ENCODE measurements around the gene SLC45A2.

The SLC45A2 gene

DNA sequence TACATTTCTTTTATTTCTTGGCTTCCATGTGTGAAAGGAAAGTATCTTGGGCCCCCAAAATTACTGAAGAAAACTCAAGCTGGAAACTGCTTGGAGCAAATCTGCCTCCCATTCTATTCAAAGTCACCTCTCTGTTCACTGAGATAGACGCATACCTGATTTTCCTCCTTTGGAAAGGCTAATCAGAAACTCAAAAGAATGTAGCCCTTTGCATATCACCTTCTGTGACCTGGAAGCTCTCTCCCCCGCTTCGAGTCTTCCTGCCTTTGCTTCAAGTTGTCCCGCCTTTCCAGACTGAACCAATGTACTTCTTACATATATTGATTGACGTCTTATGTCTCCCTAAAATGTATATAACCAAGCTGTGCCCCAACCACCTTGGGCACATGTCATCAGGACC is 53.4 kb downstream of the SLC45A2 start:
- ATAC-seq, result no peak
- TF ChIP-seq, protein P1, sequence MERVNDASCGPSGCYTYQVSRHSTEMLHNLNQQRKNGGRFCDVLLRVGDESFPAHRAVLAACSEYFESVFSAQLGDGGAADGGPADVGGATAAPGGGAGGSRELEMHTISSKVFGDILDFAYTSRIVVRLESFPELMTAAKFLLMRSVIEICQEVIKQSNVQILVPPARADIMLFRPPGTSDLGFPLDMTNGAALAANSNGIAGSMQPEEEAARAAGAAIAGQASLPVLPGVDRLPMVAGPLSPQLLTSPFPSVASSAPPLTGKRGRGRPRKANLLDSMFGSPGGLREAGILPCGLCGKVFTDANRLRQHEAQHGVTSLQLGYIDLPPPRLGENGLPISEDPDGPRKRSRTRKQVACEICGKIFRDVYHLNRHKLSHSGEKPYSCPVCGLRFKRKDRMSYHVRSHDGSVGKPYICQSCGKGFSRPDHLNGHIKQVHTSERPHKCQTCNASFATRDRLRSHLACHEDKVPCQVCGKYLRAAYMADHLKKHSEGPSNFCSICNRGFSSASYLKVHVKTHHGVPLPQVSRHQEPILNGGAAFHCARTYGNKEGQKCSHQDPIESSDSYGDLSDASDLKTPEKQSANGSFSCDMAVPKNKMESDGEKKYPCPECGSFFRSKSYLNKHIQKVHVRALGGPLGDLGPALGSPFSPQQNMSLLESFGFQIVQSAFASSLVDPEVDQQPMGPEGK (CRISPR knock-in tag; IDR thresholded peaks at IDR 0.05; ENCODE audit: borderline replicate concordance), result no peak
- TF ChIP-seq POU6F1 (CRISPR knock-in tag; IDR thresholded peaks at IDR 0.05; ENCODE audit: borderline replicate concordance, low read depth) (no peak), SNAI2 (CRISPR knock-in tag; IDR thresholded peaks at IDR 0.05) (no peak), PPARA (CRISPR knock-in tag; IDR thresholded peaks at IDR 0.05; ENCODE audit: borderline replicate concordance) (no peak), ESRRG (CRISPR knock-in tag; IDR thresholded peaks at IDR 0.05) (no peak), ZFP30 (CRISPR knock-in tag; IDR thresholded peaks at IDR 0.05) (no peak), ISL1 (CRISPR knock-in tag; IDR thresholded peaks at IDR 0.05) (no peak)
- TF ChIP-seq, protein P2, sequence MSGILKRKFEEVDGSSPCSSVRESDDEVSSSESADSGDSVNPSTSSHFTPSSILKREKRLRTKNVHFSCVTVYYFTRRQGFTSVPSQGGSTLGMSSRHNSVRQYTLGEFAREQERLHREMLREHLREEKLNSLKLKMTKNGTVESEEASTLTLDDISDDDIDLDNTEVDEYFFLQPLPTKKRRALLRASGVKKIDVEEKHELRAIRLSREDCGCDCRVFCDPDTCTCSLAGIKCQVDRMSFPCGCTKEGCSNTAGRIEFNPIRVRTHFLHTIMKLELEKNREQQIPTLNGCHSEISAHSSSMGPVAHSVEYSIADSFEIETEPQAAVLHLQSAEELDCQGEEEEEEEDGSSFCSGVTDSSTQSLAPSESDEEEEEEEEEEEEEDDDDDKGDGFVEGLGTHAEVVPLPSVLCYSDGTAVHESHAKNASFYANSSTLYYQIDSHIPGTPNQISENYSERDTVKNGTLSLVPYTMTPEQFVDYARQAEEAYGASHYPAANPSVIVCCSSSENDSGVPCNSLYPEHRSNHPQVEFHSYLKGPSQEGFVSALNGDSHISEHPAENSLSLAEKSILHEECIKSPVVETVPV (CRISPR knock-in tag; IDR thresholded peaks at IDR 0.05), result no peak
- TF ChIP-seq, protein P3, sequence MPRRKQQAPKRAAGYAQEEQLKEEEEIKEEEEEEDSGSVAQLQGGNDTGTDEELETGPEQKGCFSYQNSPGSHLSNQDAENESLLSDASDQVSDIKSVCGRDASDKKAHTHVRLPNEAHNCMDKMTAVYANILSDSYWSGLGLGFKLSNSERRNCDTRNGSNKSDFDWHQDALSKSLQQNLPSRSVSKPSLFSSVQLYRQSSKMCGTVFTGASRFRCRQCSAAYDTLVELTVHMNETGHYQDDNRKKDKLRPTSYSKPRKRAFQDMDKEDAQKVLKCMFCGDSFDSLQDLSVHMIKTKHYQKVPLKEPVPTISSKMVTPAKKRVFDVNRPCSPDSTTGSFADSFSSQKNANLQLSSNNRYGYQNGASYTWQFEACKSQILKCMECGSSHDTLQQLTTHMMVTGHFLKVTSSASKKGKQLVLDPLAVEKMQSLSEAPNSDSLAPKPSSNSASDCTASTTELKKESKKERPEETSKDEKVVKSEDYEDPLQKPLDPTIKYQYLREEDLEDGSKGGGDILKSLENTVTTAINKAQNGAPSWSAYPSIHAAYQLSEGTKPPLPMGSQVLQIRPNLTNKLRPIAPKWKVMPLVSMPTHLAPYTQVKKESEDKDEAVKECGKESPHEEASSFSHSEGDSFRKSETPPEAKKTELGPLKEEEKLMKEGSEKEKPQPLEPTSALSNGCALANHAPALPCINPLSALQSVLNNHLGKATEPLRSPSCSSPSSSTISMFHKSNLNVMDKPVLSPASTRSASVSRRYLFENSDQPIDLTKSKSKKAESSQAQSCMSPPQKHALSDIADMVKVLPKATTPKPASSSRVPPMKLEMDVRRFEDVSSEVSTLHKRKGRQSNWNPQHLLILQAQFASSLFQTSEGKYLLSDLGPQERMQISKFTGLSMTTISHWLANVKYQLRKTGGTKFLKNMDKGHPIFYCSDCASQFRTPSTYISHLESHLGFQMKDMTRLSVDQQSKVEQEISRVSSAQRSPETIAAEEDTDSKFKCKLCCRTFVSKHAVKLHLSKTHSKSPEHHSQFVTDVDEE (CRISPR knock-in tag; IDR thresholded peaks at IDR 0.05), result no peak

DNA sequence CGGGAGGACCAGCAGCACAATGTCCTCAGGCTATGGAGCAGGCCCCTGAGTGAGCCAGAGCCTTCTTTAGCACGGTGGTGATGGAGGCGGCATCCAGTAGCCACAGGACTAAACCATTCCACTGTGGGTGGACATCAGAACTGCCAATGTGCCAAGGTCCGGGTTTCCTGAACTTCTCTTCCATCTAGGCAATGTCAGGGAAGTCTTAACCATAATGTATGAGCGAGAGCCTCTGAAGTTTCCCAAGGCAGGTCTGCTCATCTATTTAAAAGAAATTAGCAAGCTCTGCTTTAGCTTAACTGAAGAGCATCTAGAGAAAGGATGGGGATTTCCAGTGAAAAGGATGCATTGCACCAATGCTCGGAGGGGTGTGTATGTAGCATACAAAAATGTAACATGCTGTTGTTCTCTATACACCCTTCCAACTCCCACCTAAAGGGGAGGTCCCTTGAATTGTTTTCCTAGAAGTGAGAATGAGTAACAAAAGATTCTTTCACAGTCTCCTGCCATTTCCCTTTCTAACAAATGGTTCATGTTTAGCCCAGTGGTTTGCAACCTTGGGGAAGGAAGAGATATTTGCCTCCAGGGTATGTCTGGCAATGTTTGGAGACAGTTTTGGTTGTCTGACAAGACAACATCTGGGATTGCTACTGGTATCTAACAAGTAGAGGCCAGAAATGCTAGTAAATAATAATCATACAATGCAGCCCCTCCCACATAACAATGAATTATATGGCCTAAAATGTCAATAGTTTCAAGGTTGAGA is 54.4 kb downstream of the SLC45A2 start:
- TF ChIP-seq ISL1 (CRISPR knock-in tag; IDR thresholded peaks at IDR 0.05) (no peak), GLIS3 (CRISPR knock-in tag; IDR thresholded peaks at IDR 0.05) (no peak), ZFP3 (CRISPR knock-in tag; IDR thresholded peaks at IDR 0.05) (no peak), ARNTL (CRISPR knock-in tag; IDR thresholded peaks at IDR 0.05; ENCODE audit: borderline replicate concordance, low read depth) (no peak), PPARA (CRISPR knock-in tag; IDR thresholded peaks at IDR 0.05; ENCODE audit: borderline replicate concordance) (no peak), CREB5 (CRISPR knock-in tag; IDR thresholded peaks at IDR 0.05; ENCODE audit: low read depth) (no peak), POU6F1 (CRISPR knock-in tag; IDR thresholded peaks at IDR 0.05; ENCODE audit: borderline replicate concordance, low read depth) (no peak), ESRRG (CRISPR knock-in tag; IDR thresholded peaks at IDR 0.05) (no peak), TOX (CRISPR knock-in tag; IDR thresholded peaks at IDR 0.05; ENCODE audit: borderline replicate concordance) (no peak), ZNF565 (CRISPR knock-in tag; conservative IDR thresholded peaks at IDR 0.05; ENCODE audit: low read depth) (no peak)
- TF ChIP-seq, protein P3 (CRISPR knock-in tag; IDR thresholded peaks at IDR 0.05), result no peak
- TF ChIP-seq, protein P1 (CRISPR knock-in tag; IDR thresholded peaks at IDR 0.05; ENCODE audit: borderline replicate concordance), result no peak
- TF ChIP-seq, protein P2 (CRISPR knock-in tag; IDR thresholded peaks at IDR 0.05), result no peak
- ATAC-seq, result no peak

Measured in SK-N-SH treated with all-trans-retinoic acid at 6 μM for 48 hours (cell line).